Right renal cortex interstitium (tissue), 3 donors: ENCODE results near the gene DMRTA1. TPM values are rescaled to one million over a fixed set of nuclear protein-coding genes. Genes with fewer than 3 reads are reported as not detected.
"Not testable (repeated sequence)": the region's sequence is repeated elsewhere in the genome, so short reads cannot be mapped to it uniquely, and the experiment has no call there.

Experiments
- DNase-seq, 3 donors: peaks; one replicate each; pipeline ENCODE4 v3.0.0-alpha.2; 2013; ENCODE audit warnings: low read depth in 3 of 3, low spot score in 2 of 3
- polyA plus RNA-seq, 3 donors: library from polyadenylated mRNA; unstranded; fragments of 120-200 nt; gene quantifications; one replicate each; pipeline ENCODE4 v1.2.1, GENCODE V29; 2013; ENCODE audit not compliant: insufficient read length in 3 of 3

Gene DMRTA1
- 1 to 10 TPM; 1.9 to 2.5 (median 2.0) TPM for polyA plus RNA-seq

GRCh38 chr9:22446589-22446949 lies at the start of gene DMRTA1:
DMRTA1 (plus strand) TSS chr9:22446824; CDS start chr9:22447066, 242 bp downstream.
- peak in 2 of 3 donors; percentile 49 to 54 for DNase-seq

- no peak for DNase-seq
These were observed 45.0 kb upstream of the DMRTA1 start for GRCh38 chr9:22401671-22402070.

DNA sequence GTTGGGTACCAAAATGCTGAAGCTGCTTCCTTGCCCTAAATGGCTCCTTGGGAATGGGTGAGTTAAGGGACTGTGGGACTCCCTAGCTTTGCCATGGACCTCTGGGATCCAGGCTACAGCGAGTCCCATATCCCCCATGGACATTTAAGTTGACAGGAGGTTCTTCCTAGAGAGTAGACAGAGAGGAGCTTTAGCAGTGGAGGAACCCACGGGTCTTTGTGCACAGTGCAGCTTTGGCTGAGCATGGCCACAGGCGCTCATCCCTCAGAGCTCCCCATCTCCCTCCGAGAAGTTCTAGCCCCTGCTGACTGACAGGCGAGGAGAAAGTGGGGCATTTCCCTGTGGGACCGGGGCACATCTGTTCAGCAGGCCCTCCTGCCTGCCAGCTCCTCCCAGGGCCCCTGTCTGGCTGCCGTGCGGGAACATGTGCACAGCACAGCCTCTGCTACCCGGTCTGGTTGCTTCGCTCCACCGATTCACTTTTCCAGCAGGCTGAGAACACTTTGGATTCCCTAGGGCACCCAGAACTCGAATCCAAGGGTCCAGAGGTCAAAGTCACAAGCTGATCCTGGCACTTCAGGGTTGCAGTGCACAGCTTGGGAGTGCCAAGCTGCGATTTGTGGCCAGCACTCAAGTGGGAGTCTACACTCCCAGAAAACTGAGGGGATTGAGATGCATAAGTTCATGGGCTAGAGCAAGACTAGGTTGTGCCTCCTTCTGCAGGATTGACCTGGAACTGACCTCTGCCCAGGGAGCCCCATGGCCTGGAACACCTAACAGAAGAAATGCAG lies 40.6 kb upstream of the DMRTA1 start:
- DNase-seq = no peak

DNA sequence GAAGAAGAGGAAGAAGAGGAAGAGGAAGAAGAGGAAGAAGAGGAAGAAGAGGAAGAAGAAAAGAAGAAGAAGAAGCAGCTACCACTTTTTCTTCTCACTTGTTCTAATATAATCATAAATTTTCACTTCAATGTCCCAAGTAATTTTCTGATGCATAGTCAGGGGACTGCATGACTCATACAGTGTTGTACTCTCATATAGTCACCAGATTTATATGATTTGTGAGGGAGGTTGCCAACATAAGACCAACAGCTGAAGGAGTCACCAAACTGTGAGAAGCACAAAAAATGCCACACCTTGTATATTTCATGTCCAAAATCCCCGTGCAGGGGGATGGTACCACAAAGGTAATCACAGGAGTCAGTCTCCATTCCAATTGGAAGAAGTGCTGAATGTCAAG lies 32.7 kb upstream of the DMRTA1 start:
- no peak for DNase-seq

GRCh38 chr9:22415941-22416691 lies 30.5 kb upstream of the DMRTA1 start:
- no peak for DNase-seq

GRCh38 chr9:22416692-22417060 lies 29.9 kb upstream of the DMRTA1 start:
- DNase-seq = no peak

DNA sequence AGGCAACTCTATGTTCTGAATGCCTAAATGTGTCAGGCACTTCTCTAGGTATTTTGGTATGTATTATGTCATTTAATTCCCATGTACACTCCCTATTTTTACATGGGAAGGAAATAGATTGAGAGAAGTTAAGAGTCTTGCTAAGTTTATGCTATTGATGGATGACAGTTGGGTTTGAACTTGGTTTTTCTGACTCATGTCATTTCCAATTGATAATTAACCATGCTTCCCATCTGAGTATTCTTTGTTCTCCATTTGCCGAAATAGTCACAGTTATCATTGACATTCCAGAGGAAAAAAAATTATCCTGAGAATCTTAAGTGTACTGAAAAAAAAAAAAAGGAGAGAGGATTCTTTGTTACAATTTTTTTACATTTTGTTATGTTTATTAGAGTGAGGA lies 23.1 kb upstream of the DMRTA1 start:
- DNase-seq = no peak

DNA sequence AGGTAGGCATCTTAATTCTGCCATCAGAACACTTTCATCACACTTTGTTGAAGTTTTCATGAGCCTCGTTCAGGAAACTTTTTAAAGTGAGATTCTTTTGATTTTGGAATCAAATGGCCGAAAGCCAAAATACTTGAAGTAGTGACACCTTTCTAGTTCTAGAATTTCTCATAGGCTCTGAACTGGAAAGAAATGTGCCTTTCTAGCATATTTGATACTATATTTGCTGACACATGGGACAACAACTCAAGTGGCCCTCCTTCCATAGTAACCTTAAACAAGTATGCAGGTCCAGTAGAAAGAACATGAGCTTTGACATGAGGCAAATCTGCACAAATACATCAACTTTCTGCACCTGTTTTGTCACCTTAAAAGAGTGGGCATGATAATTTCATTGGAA lies 22.0 kb upstream of the DMRTA1 start:
- no peak for DNase-seq

GRCh38 chr9:22425551-22425950 lies 21.1 kb upstream of the DMRTA1 start:
- DNase-seq = no peak

- DNase-seq = no peak
These were observed 19.3 kb upstream of the DMRTA1 start for GRCh38 chr9:22427226-22427880.

- no peak for DNase-seq
These were observed 12.9 kb upstream of the DMRTA1 start for GRCh38 chr9:22433691-22434090.

- DNase-seq = not testable (repeated sequence)
These were observed 11.4 kb upstream of the DMRTA1 start for GRCh38 chr9:22435252-22435651.

GRCh38 chr9:22437461-22438067 lies 9.1 kb upstream of the DMRTA1 start:
- DNase-seq = not testable (repeated sequence)

DNA sequence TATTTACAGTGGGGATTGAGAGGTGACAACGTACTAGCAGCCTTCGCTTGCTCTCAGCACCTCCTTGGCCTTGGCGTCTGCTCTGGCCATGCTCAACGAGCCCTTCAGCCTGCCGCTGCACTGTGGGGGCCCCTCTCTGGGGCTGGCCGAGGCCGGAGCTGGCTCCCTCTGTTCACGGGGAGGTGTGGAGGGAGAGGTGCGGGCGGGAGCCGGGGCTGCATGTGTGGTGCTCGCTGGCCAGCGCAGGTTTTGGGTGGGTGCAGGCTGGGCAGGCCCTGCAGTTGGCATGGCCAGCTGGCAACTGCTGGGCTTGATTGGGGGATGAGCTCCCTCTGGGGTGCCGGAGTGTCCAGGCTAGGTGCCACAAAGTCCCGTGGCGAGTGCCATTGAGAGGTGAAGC lies 5.8 kb upstream of the DMRTA1 start:
- DNase-seq = no peak

DNA sequence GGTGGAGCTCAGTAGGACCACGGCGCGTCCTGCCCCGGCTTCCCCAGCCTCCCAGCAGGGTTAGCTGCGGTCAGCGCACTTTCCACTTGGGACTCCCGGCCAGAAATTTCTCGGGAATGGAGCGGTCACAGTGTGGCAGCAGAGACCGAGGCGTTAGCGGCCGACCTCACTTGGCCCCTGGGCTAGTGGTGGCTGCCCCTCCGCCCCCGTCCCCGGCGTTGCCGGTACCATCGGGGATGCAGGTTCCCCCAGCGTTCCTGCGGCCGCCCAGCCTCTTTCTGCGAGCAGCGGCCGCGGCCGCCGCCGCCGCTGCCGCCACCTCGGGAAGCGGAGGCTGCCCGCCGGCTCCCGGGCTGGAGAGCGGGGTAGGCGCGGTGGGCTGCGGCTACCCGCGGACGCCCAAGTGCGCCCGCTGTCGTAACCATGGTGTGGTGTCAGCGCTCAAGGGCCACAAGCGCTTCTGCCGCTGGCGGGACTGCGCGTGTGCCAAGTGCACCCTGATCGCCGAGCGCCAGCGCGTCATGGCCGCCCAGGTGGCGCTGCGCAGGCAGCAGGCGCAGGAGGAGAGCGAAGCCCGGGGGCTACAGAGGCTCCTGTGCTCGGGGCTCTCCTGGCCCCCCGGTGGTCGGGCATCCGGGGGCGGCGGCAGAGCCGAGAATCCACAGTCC lies 460 bp downstream of the DMRTA1 start:
- DNase-seq = peak in 2 of 3 donors; percentile 18 to 51

GRCh38 chr9:22447618-22448305 lies 1.1 kb downstream of the DMRTA1 start:
- DNase-seq = peak in 2 of 3 donors; percentile 8 to 21

- no peak for DNase-seq
These were observed 3.1 kb downstream of the DMRTA1 start for GRCh38 chr9:22449719-22450118.

- DNase-seq = no peak
These were observed 5.9 kb downstream of the DMRTA1 start for GRCh38 chr9:22452415-22453010.

DNA sequence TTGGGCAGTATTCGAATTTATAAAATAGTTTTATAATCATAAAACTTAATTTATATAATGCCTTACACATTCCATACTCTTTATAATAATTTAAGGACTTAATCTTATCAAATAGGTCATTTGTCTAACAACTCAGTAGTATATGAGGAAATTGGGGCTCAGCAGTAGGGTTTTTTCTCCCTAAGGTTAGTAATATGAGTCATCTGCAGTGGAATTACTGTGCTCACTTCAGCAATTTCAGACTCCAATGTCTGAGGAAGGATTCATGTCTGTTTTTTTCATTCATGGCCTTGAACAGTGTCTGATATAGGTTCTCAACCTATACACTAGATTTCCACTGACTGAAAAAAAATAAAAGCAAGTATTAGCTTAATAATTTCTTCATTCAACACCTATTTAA lies 7.4 kb downstream of the DMRTA1 start:
- DNase-seq = no peak

- DNase-seq = no peak
These were observed 8.6 kb downstream of the DMRTA1 start for GRCh38 chr9:22455181-22455580.
